GM21737 (cell line): ENCODE results near the gene RAP2A.

Experiments used
- ATAC-seq: cut with Tn5 transposase; IDR thresholded peaks from one replicate; pipeline ENCODE4 v1.9.1; 2021; ENCODE audit warnings: mild to moderate bottlenecking, moderate library complexity; ENCODE audit not compliant: unreplicated experiment

RAP2A gene

GRCh38 chr13:97433727-97434396, at the start of gene RAP2A:
TSS of gene RAP2A (plus strand) at chr13:97434169. CDS start at chr13:97434471, 302 bp downstream.
- peak; percentile 45 for ATAC-seq

- ATAC-seq: no peak
Observed at GRCh38 chr13:97384371-97384770, 49.6 kb upstream of the RAP2A start.

- no peak for ATAC-seq
Observed at GRCh38 chr13:97385146-97385545, 48.8 kb upstream of the RAP2A start.

GRCh38 chr13:97385854-97386253, 48.1 kb upstream of the RAP2A start:
- no peak for ATAC-seq

GRCh38 chr13:97386801-97387484, 47.0 kb upstream of the RAP2A start:
- ATAC-seq: no peak

- ATAC-seq: no peak
Observed at GRCh38 chr13:97387485-97387839, 46.5 kb upstream of the RAP2A start.

GRCh38 chr13:97387890-97388289, 46.1 kb upstream of the RAP2A start:
- ATAC-seq: no peak

- no peak for ATAC-seq
Observed at GRCh38 chr13:97388373-97388772, 45.6 kb upstream of the RAP2A start.

- ATAC-seq: no peak
Observed at GRCh38 chr13:97390941-97391600, 42.9 kb upstream of the RAP2A start.

- ATAC-seq: no peak
Observed at GRCh38 chr13:97392020-97392419, 41.9 kb upstream of the RAP2A start.

- no peak for ATAC-seq
Observed at GRCh38 chr13:97394542-97394941, 39.4 kb upstream of the RAP2A start.

GRCh38 chr13:97395447-97396136, 38.4 kb upstream of the RAP2A start:
- ATAC-seq: no peak

- ATAC-seq: no peak
Observed at GRCh38 chr13:97397267-97397666, 36.7 kb upstream of the RAP2A start.

GRCh38 chr13:97401421-97401820, 32.5 kb upstream of the RAP2A start:
- no peak for ATAC-seq

- no peak for ATAC-seq
Observed at GRCh38 chr13:97403893-97404750, 29.8 kb upstream of the RAP2A start.

- no peak for ATAC-seq
Observed at GRCh38 chr13:97407540-97407939, 26.4 kb upstream of the RAP2A start.

GRCh38 chr13:97408938-97409337, 25.0 kb upstream of the RAP2A start:
- ATAC-seq: no peak

GRCh38 chr13:97411984-97412383, 22.0 kb upstream of the RAP2A start:
- ATAC-seq: no peak

GRCh38 chr13:97413694-97414093, 20.3 kb upstream of the RAP2A start:
- no peak for ATAC-seq

GRCh38 chr13:97414392-97414791, 19.6 kb upstream of the RAP2A start:
- ATAC-seq: no peak

GRCh38 chr13:97417698-97418097, 16.3 kb upstream of the RAP2A start:
- ATAC-seq: no peak
